Measurements from ENCODE around the gene CPD.
"Not testable (repeated sequence)": the region's sequence is repeated elsewhere in the genome, so short reads cannot be mapped to it uniquely, and the experiment has no call there.

The CPD gene

GRCh38 chr17:30398328-30399041 is 19.8 kb downstream of the CPD start:
- H3K4me3 ChIP-seq (ENCODE audit: low read depth, low read length): no peak overlapping the region
- H3K36me3 ChIP-seq (replicated peaks): no peaks in the 10 kb centered on the region
- no peak for DNase-seq
- H3K27ac ChIP-seq: no peak overlapping the region
- TF ChIP-seq CTCF (IDR thresholded peaks at IDR 0.05; ENCODE audit: low read depth, low read length, missing control alignments): no peak
- H3K27me3 ChIP-seq (replicated peaks): no peaks in the 10 kb centered on the region
- in situ Hi-C loops (cut with HindIII; ENCODE audit: low pct_ligation_motif_present, low sequenced_read_pairs): no loop called here

GRCh38 chr17:30401097-30401496 is 22.4 kb downstream of the CPD start:
- in situ Hi-C loops (cut with HindIII; ENCODE audit: low pct_ligation_motif_present, low sequenced_read_pairs): no loop called here

GRCh38 chr17:30405161-30405560 is 26.4 kb downstream of the CPD start:
- no peak for DNase-seq
- H3K4me3 ChIP-seq (ENCODE audit: low read depth, low read length): no peak overlapping the region
- no peak for TF ChIP-seq CTCF (IDR thresholded peaks at IDR 0.05; ENCODE audit: low read depth, low read length, missing control alignments)
- no peaks in the 10 kb centered on the region for H3K36me3 ChIP-seq (replicated peaks)
- in situ Hi-C loops (cut with HindIII; ENCODE audit: low pct_ligation_motif_present, low sequenced_read_pairs): no loop called here
- no peak overlapping the region for H3K27ac ChIP-seq
- no peaks in the 10 kb centered on the region for H3K27me3 ChIP-seq (replicated peaks)

More at GRCh38 chr17:30401097-30401496, 22.4 kb downstream of the CPD start:
- no peak for DNase-seq
- Histone ChIP-seq H3K4me3 (ENCODE audit: low read depth, low read length) (no peak overlapping the region), H3K36me3 (replicated peaks) (no peaks in the 10 kb centered on the region), H3K27me3 (replicated peaks) (no peaks in the 10 kb centered on the region), H3K27ac (no peak overlapping the region)
- TF ChIP-seq CTCF (IDR thresholded peaks at IDR 0.05; ENCODE audit: low read depth, low read length, missing control alignments): no peak

GRCh38 chr17:30410627-30411026 is 31.9 kb downstream of the CPD start:
- H3K36me3 ChIP-seq (replicated peaks); H3K27ac ChIP-seq; DNase-seq; in situ Hi-C loops (cut with HindIII; ENCODE audit: low pct_ligation_motif_present, low sequenced_read_pairs); H3K27me3 ChIP-seq (replicated peaks); H3K4me3 ChIP-seq (ENCODE audit: low read depth, low read length): not testable (repeated sequence)

GRCh38 chr17:30412008-30412496 is 33.3 kb downstream of the CPD start:
- H3K4me3 ChIP-seq (ENCODE audit: low read depth, low read length); DNase-seq; in situ Hi-C loops (cut with HindIII; ENCODE audit: low pct_ligation_motif_present, low sequenced_read_pairs); H3K36me3 ChIP-seq (replicated peaks); H3K27ac ChIP-seq; H3K27me3 ChIP-seq (replicated peaks): not testable (repeated sequence)

- Histone ChIP-seq H3K4me3 (ENCODE audit: low read depth, low read length) (no peak overlapping the region), H3K27ac (no peak overlapping the region), H3K27me3 (replicated peaks) (no peaks in the 10 kb centered on the region), H3K36me3 (replicated peaks) (no peaks in the 10 kb centered on the region)
- no peak for TF ChIP-seq CTCF (IDR thresholded peaks at IDR 0.05; ENCODE audit: low read depth, low read length, missing control alignments)
- in situ Hi-C loops (cut with HindIII; ENCODE audit: low pct_ligation_motif_present, low sequenced_read_pairs): no loop called here
- DNase-seq: no peak
These were observed 34.4 kb downstream of the CPD start for GRCh38 chr17:30413109-30413508.

- Histone ChIP-seq H3K27me3 (replicated peaks) (no peaks in the 10 kb centered on the region), H3K36me3 (replicated peaks) (no peaks in the 10 kb centered on the region), H3K4me3 (ENCODE audit: low read depth, low read length) (no peak overlapping the region), H3K27ac (no peak overlapping the region)
- DNase-seq: no peak
- in situ Hi-C loops (cut with HindIII; ENCODE audit: low pct_ligation_motif_present, low sequenced_read_pairs): no loop called here
- TF ChIP-seq CTCF (IDR thresholded peaks at IDR 0.05; ENCODE audit: low read depth, low read length, missing control alignments): no peak
These were observed 35.8 kb downstream of the CPD start for GRCh38 chr17:30414486-30414885.

All from brain microvascular endothelial cell (primary cell).